GM18951 (cell line): ENCODE data around the gene OBI1.
"Not testable (repeated sequence)": the region's sequence is repeated elsewhere in the genome, so short reads cannot be mapped to it uniquely, and the experiment has no call there.

Source experiments
- POLR2A ChIP-seq: IDR thresholded peaks from 4 replicates; pipeline ENCODE4 v1.6.1; 2011; ENCODE audit warnings: mild to moderate bottlenecking; ENCODE audit not compliant: insufficient read length, insufficient read depth; ENCODE audit errors: extremely low read depth
- in situ Hi-C: fragments of 300-500 bp; cut with MboI; formaldehyde crosslinking; loops from one replicate; pipeline ENCODE4 v1.12.0; 2022; ENCODE audit warnings: low sequenced_read_pairs, mixed read lengths, inconsistent platforms; ENCODE audit not compliant: unreplicated experiment

Gene OBI1

DNA sequence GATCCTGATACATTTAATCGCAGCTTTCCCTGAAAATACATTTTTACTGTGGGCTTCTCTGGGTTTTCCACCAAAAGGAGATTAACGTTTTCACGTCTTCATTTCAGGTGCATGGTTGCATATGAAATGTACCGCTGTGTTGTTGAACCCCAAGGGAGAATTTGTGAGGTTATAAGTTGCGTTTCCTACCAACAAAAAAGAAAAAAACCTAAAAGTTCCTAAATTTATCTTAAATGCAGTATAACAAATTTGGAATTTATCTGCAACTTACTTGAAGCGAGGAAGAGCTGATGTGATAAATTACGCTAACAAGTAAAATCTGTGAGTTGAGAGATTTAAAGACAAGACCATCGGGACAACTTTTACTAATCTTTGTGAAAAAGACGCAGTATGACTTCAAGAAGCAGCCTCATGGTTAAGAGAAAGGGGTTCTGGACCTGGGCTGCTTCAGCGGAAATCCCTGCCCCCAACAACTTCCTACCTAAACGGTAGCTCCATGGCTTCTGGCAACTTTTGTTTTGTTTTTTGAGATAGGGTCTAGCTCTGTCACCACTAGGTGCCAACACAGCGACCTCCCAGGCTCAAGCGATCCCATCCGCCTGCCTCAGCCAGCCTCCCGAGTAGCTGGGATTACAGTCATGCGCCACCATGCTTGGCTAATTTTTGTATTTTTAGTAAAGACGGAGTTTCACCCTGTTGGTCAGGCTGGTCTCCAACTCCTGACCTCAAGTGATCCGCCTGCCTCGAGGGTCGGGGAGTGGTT lies 958 bp upstream of the OBI1 start:
- in situ Hi-C loops: no loop called here
- TF ChIP-seq POLR2A: peak; percentile 24

DNA sequence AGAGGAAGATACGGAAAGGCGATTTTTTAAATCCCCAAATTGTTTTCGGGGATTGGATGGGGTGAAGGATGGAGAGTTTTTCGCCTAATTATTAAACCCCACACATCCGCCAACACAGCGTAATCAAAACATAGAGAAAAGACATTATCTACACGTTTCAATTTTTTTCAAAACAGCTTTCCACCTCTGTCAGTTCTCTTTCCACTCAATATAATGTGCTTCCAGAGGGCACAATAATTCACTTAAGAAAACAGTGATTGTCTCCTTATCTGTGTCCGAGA lies 435 bp upstream of the OBI1 start:
- in situ Hi-C loops: no loop called here
- no peak for TF ChIP-seq POLR2A

GRCh38 chr13:78657699-78658629 lies 991 bp downstream of the OBI1 start:
- in situ Hi-C loops: no loop called here
- no peak for TF ChIP-seq POLR2A

DNA sequence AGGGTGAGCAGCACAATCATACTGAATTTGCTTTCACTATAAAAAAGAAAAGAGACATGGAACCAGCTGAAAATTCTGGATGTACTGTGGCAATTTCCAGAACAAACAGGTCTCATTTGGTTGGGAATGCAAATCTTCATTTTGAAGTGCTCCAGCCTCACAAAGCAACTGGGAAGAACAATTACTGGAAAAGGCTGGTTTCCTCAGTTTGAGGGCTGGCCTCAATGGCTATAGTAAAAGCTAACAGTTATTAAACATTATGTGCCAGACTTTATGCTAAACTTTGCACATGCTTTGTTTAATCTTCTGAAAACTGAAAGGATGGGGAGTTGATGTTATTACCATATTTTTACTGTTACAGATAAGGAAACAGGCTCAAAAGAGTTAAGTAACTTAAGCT lies 3.0 kb downstream of the OBI1 start:
- in situ Hi-C loops: no loop called here
- no peak for TF ChIP-seq POLR2A

DNA sequence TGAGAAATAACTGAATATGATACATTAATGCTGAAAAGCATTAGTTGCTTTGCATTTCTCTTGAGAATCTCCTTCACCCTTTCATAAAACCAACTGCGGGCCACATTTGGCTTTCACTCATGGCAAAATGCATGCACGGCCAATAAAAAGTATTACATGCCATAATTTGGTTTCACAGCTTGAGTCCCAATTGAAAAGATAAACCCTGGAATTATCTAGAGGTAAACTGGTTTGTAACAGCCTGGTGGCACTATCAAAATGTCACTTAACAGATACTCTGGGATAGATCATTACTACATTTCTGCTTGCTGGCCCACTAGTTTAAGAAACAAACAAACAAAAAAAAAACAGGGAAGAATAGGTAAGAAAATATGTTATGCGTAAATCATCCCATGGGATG lies 3.9 kb downstream of the OBI1 start:
- in situ Hi-C loops: no loop called here
- TF ChIP-seq POLR2A: no peak

DNA sequence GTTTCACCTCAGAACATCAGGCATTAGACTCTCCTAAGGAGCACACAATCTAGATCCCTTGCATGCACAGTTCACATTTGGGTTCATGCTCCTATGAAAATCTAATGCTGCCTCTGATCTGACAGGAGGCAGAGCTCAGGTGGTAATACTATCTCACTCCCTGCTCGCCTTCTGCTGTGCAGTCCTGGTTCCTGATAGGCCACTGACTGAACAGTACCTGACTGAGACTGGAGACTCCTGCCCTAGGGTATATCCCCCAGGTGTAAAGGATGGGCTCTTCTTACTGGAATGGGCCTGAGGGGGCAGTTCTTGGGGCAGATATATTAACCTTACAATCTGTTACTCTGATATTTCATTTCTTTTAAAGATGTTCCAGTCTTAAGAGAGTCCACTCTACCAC lies 6.3 kb downstream of the OBI1 start:
- in situ Hi-C loops: no loop called here
- TF ChIP-seq POLR2A: no peak

- TF ChIP-seq POLR2A: no peak
- in situ Hi-C loops: no loop called here
These were observed 8.3 kb downstream of the OBI1 start for GRCh38 chr13:78650717-78651083.

DNA sequence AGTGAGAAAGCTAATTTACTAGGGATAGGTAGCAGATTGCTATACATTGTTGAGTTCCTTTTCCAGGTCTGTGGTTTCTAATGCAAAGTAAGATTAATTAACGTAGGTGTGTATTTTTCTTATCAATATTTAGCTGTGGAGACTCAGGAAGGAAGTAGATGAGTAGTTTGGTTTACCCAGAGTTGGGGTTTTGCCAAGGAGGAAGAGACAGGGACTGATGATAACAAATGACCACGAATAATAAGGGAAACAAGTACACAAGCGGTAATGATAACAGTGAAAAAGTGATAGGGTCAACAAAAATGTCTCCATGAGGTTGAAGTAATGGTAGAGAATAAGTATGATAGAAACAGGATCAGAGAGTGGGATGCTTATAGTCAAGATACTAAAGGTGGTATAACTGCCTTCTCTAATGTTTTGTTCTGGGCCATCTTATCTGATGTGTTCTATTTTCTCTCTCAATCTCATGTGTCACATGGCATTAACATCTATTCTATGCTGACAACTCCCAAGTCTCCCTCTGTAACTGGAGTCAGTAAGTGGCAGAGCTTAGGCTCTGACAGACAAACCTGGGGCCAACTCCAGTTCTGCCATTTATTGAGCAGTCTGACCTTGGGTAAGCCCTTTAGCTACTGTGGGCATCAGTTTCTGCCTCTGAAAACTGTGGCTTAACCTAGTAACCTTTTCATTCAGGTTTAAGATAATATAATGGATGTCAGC lies 8.8 kb downstream of the OBI1 start:
- no peak for TF ChIP-seq POLR2A
- in situ Hi-C loops: no loop called here

DNA sequence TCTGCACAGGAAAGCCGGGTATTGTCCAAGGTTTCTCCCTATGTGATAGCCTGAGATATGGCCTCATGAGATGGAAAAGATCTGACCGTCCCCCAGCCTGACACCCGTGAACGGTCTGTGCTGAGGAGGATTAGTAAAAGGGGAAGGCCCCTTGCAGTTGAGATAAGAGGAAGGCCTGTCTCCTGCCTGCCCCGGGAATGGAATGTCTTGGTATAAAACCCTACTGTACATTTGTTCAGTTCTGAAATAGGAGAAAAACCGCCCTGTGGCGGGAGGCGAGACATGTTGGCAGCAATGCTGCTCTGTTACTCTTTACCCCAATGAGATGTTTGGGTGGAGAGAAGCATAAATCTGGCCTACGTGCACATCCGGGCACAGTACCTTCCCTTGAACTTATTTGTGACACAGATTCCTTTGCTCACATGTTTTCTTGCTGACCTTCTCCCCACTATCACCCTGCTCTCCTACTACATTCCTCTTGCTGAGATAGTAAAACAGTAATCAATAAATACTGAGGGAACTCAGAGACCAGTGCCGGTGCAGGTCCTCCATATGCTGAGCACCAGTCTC lies 11.8 kb downstream of the OBI1 start:
- in situ Hi-C loops: not testable (repeated sequence)

DNA sequence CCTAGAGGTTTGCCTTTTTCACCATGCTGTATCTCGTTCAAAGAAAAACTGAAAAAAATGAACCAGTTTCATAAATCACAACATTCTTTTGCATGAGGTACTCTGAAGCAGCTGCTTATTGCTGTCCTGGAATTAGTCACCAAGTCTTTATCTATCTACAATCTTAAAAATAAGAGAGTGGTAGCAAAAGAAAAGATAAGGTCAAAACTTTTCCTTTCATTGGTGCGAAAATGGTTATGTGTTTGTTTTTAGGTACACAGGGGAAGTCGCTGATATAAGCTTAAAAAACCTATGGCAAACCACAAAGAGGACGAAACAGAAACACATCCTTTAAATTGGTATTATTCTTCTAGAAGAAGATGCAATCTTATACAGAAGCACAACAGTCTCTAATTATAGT lies 20.7 kb downstream of the OBI1 start:
- no peak for TF ChIP-seq POLR2A
- in situ Hi-C loops: no loop called here

- TF ChIP-seq POLR2A: no peak
- in situ Hi-C loops: no loop called here
These were observed 22.5 kb downstream of the OBI1 start for GRCh38 chr13:78636495-78636894.

DNA sequence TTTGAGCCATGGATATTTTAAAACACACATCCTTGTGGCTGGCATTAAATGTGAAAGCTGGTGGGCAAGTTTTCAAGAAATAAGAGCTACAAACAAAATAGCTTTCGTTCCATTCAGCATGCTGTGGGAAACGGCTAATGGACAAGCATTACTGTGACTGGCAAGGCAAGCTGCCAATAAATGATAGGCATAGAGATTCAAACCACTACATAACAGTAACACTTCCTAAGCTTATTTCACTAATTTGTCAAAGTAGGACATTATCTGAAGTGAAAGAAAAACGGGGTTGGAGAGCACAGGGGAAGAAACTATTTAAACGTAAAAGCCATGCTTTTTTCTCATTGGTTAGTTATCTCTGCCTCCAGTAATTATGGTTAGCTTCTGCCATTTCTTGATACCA lies 26.0 kb downstream of the OBI1 start:
- in situ Hi-C loops: no loop called here
- TF ChIP-seq POLR2A: no peak

- in situ Hi-C loops: no loop called here
- TF ChIP-seq POLR2A: no peak
These were observed 27.9 kb downstream of the OBI1 start for GRCh38 chr13:78631077-78631476.
